GM18505 (cell line): Measurements from ENCODE around the gene C22orf39.

Experiments
- ATAC-seq: cut with Tn5 transposase; IDR thresholded peaks from one replicate; pipeline ENCODE4 v1.9.1; 2021; ENCODE audit not compliant: unreplicated experiment
- POLR2A ChIP-seq: IDR thresholded peaks from 4 replicates; pipeline ENCODE4 v1.6.1; 2011; ENCODE audit warnings: borderline replicate concordance; ENCODE audit not compliant: insufficient read depth, insufficient read length; ENCODE audit errors: extremely low read depth

The C22orf39 gene

GRCh38 chr22:19401483-19401882 is 46.0 kb downstream of the C22orf39 start:
- TF ChIP-seq POLR2A: no peak
- ATAC-seq: no peak

GRCh38 chr22:19400881-19401280 is 46.6 kb downstream of the C22orf39 start:
- ATAC-seq: no peak
- TF ChIP-seq POLR2A: no peak

- no peak for ATAC-seq
- TF ChIP-seq POLR2A: no peak
These were observed 48.9 kb downstream of the C22orf39 start for GRCh38 chr22:19398652-19399051.

GRCh38 chr22:19398206-19398605 is 49.3 kb downstream of the C22orf39 start:
- no peak for ATAC-seq
- TF ChIP-seq POLR2A: no peak

GRCh38 chr22:19397734-19398104 is 49.8 kb downstream of the C22orf39 start:
- no peak for ATAC-seq
- TF ChIP-seq POLR2A: no peak

GRCh38 chr22:19396934-19397733 is 50.4 kb downstream of the C22orf39 start:
- no peak for TF ChIP-seq POLR2A

GRCh38 chr22:19396561-19396933 is 51.0 kb downstream of the C22orf39 start:
- TF ChIP-seq POLR2A: no peak
- no peak for ATAC-seq

More at GRCh38 chr22:19396934-19397733, 50.4 kb downstream of the C22orf39 start:
- no peak for ATAC-seq

GRCh38 chr22:19395276-19395675 is 52.2 kb downstream of the C22orf39 start:
- ATAC-seq: no peak
- no peak for TF ChIP-seq POLR2A

GRCh38 chr22:19394274-19395050 is 53.0 kb downstream of the C22orf39 start:
- TF ChIP-seq POLR2A: no peak
- no peak for ATAC-seq

- TF ChIP-seq POLR2A: no peak
- ATAC-seq: no peak
These were observed 53.8 kb downstream of the C22orf39 start for GRCh38 chr22:19393704-19394103.
